HG03521 (cell line): ENCODE data around the gene GLI3.

Source experiments
- ATAC-seq: cut with Tn5 transposase; IDR thresholded peaks from one replicate; pipeline ENCODE4 v1.9.1; 2021; ENCODE audit warnings: mild to moderate bottlenecking, moderate library complexity; ENCODE audit not compliant: unreplicated experiment

GLI3 gene

GRCh38 chr7:41977151-41977651 lies 259.8 kb downstream of the GLI3 start:
- ATAC-seq = no peak

DNA sequence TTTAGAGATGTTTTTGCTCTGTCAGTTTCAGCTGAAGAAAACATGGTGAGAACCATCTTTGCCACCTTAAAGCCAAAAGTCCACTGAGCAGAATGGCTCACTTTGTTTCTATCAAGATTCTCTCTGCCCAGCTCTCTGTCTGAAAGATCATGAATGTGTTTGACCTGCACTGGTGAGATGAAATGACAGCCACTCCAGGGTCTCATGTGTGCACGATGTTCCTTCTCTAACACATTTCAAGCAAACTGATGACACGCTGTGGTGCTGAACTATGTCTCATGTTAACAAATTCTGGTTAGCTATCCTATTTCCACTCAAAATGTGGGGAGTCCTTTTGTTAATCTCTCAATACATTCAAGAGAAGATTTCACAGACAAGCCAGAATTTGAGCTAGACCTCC lies 260.6 kb downstream of the GLI3 start:
- no peak for ATAC-seq

DNA sequence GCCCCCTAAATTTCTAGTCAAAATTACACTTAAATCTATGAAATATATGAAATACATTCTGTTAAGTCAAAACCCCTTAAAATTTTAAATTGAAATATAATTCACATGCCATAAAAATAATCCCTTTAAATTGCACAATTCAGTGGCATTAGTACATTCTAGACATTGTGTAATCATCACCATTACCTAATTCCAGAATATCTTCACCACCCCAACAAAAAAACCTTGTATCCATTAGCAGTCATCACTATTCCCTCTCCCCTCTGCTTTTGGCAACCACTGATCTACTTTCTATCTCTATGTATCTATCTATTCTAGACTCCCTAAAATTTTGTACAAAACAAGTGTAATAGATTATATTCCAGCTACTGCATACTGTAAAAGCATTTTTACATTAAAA lies 261.2 kb downstream of the GLI3 start:
- no peak for ATAC-seq

DNA sequence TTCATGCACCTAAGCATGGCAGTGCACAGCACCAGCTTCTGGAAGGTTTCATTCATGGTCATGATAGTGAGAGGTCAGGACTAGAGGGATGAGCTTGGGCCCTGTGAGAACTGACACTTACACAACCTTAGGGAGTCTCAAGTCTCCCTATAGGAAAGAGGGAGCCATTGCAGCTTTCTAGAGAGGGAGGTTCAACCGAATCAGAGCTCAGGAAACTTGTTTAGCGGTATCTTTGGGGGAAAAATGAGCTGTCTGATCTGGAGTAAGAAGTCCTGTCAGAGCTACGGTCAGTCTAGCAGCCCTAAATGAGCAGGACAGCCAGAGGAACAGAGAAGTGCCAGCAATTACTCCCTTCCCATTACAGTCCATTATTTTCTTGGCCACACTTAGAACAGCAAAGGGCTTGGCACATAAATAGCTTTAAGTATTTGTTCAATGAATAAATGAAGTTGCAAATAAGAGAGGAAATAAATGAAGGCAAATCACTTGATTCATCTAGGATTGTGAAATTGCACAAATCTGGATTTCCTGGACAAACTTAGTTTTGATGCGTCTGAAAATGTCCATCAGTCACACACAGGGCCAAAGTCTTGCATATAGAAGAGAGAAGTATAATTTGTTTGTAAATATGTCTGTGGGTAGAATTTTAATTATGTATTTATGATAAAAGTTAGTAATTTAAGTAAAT lies 262.0 kb downstream of the GLI3 start:
- no peak for ATAC-seq

- no peak for ATAC-seq
These were observed 263.7 kb downstream of the GLI3 start for GRCh38 chr7:41973202-41973730.

DNA sequence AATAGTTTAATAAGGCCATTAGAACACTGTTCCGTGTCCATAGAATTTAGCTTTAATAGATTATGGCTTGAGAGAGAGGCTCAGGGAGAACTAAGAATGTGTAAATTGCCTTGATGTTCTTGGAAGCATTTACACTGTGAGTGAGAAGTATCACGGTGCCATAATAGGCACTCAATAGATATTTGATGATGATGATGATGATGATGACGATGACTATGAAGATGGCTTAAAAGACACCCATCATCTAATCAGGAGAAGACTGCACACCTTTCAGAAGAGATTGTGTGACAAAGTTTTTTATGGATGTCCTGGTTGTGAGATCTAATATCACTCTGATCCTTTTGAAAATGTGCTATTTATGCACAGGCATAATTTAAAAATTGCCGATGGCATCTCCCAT lies 264.2 kb downstream of the GLI3 start:
- no peak for ATAC-seq

DNA sequence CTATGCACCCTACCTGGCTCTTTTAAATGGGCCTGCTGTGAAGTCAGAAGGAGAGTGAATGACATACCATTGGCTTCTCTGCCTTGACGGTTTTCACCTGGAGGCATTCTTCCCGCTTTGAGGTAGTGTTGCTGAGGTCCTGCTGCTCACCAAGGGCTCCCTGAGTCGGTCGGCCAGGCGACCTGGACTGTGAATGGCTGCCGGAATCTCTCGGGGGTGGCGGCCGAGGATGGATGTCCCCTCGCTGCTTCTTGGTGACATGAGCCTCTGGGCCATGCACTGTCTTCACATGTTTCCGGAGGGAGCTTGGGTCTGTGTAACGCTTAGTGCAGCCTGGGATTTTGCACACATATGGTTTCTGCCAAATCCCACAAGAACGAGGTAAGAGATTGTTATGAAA lies 264.7 kb downstream of the GLI3 start:
- no peak for ATAC-seq

GRCh38 chr7:41971640-41972187 lies 265.3 kb downstream of the GLI3 start:
- no peak for ATAC-seq

DNA sequence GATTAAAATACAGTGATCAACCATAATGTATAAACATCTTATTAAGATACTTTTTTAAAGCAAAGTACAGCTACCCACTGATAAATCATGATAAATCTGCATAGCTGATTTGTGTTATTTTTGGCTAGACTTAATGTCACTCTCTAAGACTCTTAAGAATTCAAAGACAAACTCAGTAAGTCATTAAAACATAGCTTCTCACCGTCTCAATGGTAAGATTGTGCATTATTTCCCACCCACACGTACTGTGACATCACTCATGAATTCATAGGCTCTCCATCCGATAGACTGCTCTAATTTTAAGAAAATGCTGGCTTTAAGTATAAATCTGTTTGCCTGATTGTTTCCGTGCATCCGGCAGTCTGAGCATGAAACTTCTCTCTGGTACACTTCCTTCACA lies 266.1 kb downstream of the GLI3 start:
- no peak for ATAC-seq

GRCh38 chr7:41969561-41970105 lies 267.4 kb downstream of the GLI3 start:
- no peak for ATAC-seq

DNA sequence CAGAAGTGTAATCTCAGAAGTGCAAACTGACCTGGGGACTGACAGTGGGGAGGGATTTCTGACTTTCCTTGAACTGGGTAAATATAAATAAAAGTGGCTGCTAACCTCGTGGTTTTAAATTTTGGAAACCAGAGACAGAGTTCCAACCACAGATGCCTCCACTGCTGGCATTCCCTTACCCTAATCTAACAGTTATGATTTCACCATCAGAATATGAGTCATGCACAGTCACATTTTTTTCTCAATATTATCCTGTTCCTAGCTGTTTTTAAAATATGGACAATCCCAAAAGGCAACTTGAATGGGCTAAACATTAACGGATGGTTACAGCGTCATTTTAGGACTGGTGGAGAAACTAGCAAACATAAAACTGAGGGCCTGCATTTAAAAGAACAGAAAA lies 269.9 kb downstream of the GLI3 start:
- no peak for ATAC-seq

DNA sequence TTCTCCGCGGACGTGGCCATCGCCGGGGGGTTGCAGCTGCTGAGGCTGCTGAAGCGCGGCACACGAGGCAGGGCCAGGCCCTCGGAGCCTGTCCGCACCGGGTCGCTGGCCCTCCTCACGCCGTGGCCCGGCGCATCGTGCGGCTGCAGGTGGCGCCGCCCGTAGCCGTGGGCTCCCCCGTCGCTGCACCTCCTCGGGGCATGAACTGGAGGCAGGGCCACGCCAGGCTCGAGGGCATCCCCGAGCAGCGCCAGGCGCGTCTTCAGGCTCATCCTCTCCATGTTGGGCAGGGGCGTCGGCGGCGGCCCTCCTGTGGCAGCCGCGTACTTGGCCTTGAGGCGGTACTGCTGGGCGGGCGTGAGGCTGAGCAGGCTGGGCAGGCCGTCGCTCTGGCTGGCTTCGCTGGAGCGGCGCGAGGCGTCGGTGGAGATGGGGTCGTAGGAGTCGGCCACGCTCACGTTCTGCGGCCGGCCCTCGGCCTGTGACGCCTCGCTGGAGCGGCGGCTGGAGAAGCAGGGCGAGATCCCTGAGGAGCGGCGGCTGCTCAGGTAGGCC lies 271.0 kb downstream of the GLI3 start:
- ATAC-seq = no peak

DNA sequence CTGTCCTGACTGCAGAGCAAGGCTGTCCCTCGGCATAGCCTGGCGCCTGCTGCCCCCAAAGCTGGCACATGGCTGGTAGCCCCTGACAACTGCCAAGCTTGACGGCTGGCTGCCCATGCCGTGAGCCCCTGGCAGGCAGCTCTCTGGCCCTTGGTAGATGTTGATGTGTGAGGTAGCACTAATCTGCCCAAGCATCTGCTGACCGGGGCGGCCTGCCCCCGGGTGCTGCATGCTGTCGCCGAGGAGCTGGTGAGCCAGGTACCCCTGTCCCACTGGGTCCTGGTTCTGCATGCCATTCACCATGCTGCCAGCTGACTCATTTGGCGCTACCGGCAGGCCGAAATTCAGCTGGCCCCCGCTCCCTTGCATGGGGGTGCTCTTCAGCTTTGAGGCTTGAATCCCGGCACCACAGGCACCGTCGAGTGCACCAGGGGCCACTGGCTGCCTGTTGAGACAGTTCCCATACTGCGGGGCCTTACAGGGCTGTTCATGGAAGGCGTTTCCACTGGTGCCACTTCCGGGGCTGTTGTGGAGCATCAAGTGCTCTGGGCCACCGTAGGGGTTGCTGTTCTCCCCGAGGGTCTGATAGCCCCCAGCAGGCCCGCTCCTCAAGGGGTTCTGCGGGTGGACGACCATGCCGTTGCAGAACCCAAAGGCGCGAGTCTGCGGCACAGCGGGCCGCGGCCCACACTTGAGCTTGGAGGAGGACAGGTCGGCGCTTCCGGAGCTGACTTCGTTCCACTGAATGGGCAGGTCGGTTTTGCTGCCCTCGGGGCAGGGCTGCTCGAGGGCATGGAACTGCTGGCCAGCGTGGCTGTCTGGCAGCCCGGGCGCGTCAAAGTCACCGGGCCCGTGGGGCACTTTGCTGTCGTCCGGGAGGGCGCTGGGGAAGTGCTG lies 271.9 kb downstream of the GLI3 start:
- ATAC-seq = no peak

DNA sequence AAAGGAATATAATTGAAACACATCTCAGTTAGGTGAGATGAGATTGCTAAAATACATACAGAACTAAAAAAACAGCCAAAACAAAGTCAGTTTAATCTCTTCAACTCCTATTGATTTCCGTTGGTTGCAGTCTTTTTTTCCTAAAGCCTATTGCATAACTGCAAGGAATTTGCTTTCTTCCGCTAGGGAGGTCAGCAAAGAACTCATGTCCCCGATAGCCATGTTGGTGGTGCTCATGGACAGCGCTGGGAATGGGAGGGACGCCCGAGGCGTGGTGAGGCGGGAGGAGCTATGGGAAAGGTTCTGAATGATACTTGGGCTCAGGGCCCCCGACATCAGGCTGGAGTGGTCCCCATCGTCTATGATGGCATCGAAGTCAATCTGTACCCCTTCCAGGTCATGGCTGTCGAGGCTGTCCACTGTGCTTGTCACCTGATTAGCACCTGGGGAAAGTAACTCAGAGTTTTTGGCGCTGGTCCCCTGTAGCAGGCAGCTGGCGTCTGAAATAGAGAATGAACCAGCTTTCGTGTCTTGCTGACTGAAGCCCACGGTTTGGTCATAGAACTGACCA lies 272.7 kb downstream of the GLI3 start:
- no peak for ATAC-seq

- no peak for ATAC-seq
These were observed 280.3 kb downstream of the GLI3 start for GRCh38 chr7:41956705-41957104.

- no peak for ATAC-seq
These were observed 280.9 kb downstream of the GLI3 start for GRCh38 chr7:41955893-41956675.

- ATAC-seq = no peak
These were observed 281.6 kb downstream of the GLI3 start for GRCh38 chr7:41955451-41955850.

DNA sequence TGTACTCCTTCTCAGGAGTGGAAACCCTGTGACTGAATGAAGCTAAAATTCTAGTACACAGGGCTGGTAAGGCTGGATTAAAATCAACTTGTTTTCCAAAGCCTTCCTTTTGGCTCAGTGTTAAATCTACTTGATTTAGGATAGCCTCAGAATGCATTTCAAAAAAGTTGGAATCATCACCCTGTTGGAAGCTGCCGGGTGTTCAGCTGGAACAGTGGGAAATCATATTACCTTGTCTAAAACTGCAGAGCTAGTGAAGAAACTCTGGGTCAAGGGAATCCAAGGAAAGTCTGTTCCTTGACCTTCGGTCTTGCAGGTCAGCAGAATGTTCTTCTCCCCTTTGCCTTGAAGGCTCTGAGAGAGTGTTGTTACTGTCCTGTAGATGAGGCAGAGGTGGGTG lies 282.0 kb downstream of the GLI3 start:
- ATAC-seq = no peak

GRCh38 chr7:41948503-41948902 lies 288.5 kb downstream of the GLI3 start:
- no peak for ATAC-seq

DNA sequence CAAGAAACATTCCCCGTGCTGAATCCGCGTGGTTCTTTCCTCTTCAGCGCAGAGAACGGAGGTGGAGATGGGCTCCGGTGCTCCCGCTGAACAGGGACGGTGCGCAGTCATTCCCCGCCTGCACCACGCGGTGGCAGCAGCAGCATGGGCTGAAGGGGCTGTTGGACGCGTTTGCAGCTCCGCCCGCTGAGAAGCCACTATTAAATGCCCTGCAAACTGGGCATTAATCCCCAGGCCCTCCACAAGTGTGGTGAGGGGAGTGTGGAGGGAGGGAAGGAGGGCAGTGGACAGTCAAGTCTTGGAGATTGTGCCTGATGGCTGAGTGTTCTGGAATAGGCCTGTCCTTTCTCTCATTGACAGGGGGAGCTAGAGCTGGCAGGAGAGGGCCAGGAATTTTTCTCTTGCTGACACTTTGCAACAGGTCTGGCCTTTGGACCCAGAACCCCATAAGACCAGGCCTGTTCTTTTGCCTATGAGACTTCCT lies 293.9 kb downstream of the GLI3 start:
- peak; percentile 87 for ATAC-seq
